GM21528 (cell line): ENCODE data around the gene CYP2J2.
"Not testable (repeated sequence)": the region's sequence is repeated elsewhere in the genome, so short reads cannot be mapped to it uniquely, and the experiment has no call there.

Experiments used
- ATAC-seq: cut with Tn5 transposase; IDR thresholded peaks from one replicate; pipeline ENCODE4 v1.9.1; 2021; ENCODE audit warnings: mild to moderate bottlenecking, moderate library complexity; ENCODE audit not compliant: unreplicated experiment, low FRiP score

The CYP2J2 gene

GRCh38 chr1:59878370-59878769 is 48.2 kb downstream of the CYP2J2 start:
- ATAC-seq, result no peak

- ATAC-seq, result no peak
Observed at GRCh38 chr1:59877108-59877682, 49.4 kb downstream of the CYP2J2 start.

- no peak for ATAC-seq
Observed at GRCh38 chr1:59871746-59872145, 54.8 kb downstream of the CYP2J2 start.

- no peak for ATAC-seq
Observed at GRCh38 chr1:59866462-59866861, 60.1 kb downstream of the CYP2J2 start.

- ATAC-seq, result no peak
Observed at GRCh38 chr1:59857679-59858354, 68.8 kb downstream of the CYP2J2 start.

GRCh38 chr1:59856725-59857338 is 69.7 kb downstream of the CYP2J2 start:
- ATAC-seq, result no peak

GRCh38 chr1:59855297-59855696 is 71.3 kb downstream of the CYP2J2 start:
- ATAC-seq, result not testable (repeated sequence)

GRCh38 chr1:59852117-59852516 is 74.5 kb downstream of the CYP2J2 start:
- no peak for ATAC-seq

GRCh38 chr1:59846895-59847282 is 79.7 kb downstream of the CYP2J2 start:
- no peak for ATAC-seq

- ATAC-seq, result no peak
Observed at GRCh38 chr1:59846209-59846894, 80.2 kb downstream of the CYP2J2 start.

GRCh38 chr1:59845091-59845490 is 81.5 kb downstream of the CYP2J2 start:
- no peak for ATAC-seq
